Fibroblast of villous mesenchyme (primary cell): ENCODE measurements around the gene SOX8. TPM values are rescaled to one million over a fixed set of nuclear protein-coding genes. Genes with fewer than 3 reads are reported as not detected.

Source experiments
- DNase-seq: peaks from one replicate; pipeline ENCODE4 v3.0.0-alpha.2; 2010; ENCODE audit warnings: low read depth
- H3K4me3 ChIP-seq: 2 replicates; pipeline ENCODE4 v1.5.1; 2011; ENCODE audit warnings: low read depth, mild to moderate bottlenecking, low read length
- total RNA-seq: library from RNA; depleted of rRNA; stranded (reverse); fragments of >200 nt; gene quantifications from 2 replicates; pipeline ENCODE4 v1.2.3, GENCODE V29; 2012
- TF ChIP-seq, protein P1 (sequence below): IDR thresholded peaks from 2 replicates; pipeline ENCODE4 v1.5.1; 2012; ENCODE audit warnings: low read depth, mild to moderate bottlenecking, low read length; ENCODE audit not compliant: insufficient read depth

Gene SOX8
- total RNA-seq, 1 donor: not detected

DNA sequence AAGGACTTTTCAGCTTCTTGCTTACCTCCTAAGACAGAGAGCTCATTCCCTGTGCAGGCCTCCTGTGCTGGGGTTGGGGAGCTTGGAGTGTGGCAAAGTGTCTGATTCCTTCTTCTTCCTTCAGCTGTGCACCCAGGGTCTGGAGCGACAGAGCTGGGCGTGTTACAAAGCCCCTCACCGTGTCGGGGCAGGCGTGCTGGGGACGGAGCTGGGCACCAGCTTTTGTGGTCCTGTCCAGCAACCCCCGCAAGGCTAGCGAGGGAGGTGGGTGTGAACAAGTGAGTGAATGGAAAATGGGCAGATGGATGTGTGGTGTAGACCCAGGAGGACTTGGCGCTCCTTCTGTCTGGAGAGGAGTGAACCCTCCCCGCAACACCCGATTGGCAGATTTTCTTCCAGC is 23.7 kb downstream of the SOX8 start:
- no peak for DNase-seq
- H3K4me3 ChIP-seq: no peak overlapping the region
- TF ChIP-seq, protein P1, sequence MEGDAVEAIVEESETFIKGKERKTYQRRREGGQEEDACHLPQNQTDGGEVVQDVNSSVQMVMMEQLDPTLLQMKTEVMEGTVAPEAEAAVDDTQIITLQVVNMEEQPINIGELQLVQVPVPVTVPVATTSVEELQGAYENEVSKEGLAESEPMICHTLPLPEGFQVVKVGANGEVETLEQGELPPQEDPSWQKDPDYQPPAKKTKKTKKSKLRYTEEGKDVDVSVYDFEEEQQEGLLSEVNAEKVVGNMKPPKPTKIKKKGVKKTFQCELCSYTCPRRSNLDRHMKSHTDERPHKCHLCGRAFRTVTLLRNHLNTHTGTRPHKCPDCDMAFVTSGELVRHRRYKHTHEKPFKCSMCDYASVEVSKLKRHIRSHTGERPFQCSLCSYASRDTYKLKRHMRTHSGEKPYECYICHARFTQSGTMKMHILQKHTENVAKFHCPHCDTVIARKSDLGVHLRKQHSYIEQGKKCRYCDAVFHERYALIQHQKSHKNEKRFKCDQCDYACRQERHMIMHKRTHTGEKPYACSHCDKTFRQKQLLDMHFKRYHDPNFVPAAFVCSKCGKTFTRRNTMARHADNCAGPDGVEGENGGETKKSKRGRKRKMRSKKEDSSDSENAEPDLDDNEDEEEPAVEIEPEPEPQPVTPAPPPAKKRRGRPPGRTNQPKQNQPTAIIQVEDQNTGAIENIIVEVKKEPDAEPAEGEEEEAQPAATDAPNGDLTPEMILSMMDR: no peak

DNA sequence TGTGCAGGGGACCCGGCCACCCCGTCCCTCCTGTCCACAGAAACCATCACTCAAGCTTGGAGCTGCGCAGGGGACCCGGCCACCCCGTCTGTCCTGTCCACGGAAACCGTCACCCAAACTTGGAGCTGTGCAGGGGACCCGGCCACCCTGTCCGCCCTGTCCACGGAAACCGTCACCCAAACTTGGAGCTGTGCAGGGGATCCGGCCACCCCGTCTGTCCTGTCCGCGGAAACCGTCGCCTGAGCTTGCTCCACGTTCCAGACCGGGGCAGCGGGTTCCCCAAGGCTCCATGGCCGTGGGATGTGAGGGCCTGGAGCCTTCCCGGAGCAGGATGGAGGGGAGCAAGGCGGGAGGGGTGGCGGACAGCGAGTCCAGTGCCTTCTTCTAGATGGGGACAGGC is 25.2 kb downstream of the SOX8 start:
- H3K4me3 ChIP-seq: no peak overlapping the region
- DNase-seq: no peak
- TF ChIP-seq, protein P1: no peak

DNA sequence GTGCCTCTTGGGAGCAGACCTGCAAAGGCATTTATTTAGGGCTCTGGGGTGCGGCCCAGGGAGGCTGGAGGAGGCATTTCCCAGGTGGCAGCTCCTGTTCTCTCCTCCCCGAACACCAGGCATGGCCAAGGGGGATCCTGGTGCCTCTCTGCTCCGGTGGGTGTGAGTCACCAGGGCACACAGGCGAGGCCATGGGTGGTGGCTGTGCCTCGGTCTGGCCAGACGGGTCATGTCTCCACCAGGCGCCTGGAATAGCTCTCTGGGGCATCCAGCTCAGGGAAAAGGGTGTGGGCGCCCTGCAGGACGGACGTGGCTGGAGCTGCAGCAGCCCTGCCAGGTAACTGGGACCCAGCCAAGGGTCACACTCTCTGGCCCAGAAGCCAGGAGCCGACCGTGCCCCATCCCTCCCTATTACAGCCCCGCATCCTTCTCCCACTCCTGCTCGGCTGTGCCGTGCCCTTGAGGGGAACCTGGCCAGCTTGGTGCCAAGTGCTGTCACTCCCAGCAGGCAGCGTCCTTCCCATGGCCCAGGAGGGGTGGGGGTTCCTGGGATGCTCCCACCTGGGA is 25.8 kb downstream of the SOX8 start:
- no peak for DNase-seq
- no peak overlapping the region for H3K4me3 ChIP-seq
- TF ChIP-seq, protein P1: no peak

DNA sequence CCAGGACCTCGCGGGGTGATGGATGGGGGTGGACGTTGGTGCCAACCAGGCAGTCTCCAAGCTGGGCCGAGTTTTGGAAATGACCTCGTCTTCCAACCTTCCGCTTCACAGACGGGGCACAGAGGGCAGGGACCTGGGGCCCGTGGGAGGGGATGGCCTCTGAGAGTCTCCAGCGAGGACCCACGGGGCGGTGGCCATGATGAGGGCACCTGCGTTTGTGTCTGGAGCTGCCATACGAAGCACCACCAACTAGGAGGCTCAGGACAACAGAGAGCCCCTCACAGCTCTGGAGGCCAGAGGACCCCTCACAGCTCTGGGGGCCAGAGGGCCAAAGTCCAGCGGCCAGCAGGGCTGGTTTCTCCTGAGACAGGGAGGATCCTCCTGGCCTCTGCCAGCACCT is 26.5 kb downstream of the SOX8 start:
- no peak for DNase-seq
- TF ChIP-seq, protein P1: no peak
- no peak overlapping the region for H3K4me3 ChIP-seq

DNA sequence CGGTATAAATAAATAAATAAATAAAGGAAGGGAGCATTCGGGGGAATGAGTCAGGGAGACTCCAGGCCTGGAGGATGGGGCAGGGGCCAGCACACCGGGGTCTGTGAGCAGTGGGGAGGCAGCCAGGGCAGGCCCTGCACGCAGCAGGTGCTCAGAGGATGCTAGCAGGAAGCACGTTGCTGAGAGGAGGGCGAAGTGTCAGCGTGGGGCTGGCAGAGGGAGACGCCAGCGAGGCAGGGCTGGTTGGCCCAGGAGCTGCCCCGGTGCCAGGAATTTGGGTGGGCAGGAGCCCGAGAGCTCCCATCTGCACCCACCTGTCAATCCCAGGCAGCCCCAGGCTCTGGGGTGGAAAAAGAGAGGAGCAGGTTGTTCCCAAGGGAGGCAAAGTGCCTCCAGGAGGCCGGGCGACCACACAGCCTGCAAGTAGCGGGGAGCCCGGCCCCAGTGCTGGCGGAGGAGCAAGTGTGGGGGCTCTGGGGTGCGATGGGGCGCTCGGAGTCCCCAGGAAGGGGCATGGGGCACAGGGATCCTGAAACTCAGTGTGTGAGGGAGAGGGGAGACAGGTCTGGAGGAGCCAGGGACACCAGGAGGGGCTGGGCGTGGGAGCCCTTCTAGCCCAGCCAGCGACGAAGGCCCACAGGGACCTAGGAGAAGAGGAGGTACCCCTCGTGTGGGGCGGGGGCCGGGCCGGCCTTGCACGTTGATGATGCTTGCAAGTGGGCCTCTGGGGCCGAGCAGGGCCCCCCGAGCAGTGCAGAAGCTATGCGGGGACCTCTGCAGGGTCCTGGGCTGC is 28.0 kb downstream of the SOX8 start:
- H3K4me3 ChIP-seq: no peak overlapping the region
- TF ChIP-seq, protein P1: no peak
- no peak for DNase-seq

DNA sequence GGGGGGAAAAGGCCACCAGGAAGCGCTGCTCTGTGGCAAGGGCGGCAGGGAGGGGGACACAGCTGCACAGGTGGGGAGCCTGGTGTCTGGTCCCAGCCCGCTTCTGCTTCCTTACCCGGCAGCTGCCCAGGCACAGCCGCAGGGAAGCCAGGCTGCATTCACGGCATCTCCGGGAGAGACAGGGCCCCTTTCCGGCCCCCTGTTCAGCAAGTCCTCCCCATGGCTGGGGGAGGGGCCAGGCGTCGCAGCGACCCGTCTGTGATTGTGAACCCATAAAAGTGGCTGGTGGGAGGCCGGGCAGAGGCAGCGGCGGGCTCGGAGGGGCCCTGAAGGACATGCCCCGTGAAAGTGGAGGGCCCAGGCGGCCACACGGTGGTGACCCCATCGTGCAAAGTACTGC is 28.7 kb downstream of the SOX8 start:
- H3K4me3 ChIP-seq: no peak overlapping the region
- TF ChIP-seq, protein P1: no peak
- no peak for DNase-seq
